SU-DHL-6 (cell line): ENCODE results near the gene ZFP64.

Source experiments
- CTCF ChIP-seq: fragments of 200-600 bp; sonication (generic); IDR thresholded peaks from one replicate; pipeline ENCODE4 v1.5.1; 2017; ENCODE audit warnings: antibody characterized with exemption, mild to moderate bottlenecking, low read length, moderate library complexity; ENCODE audit not compliant: insufficient read depth, poor library complexity, severe bottlenecking
- EZH2phosphoT487 ChIP-seq: fragments of 200-600 bp; sonication (generic), shearing (Covaris generic); conservative IDR thresholded peaks from 2 replicates; pipeline ENCODE4 v1.6.1; 2018; ENCODE audit warnings: mild to moderate bottlenecking, antibody characterized with exemption, low read length, moderate library complexity, mixed read lengths

- no peak for TF ChIP-seq CTCF
- TF ChIP-seq EZH2phosphoT487, result no peak
These were observed 31.5 kb downstream of the ZFP64 start for GRCh38 chr20:52160049-52160570.
